Right lobe of liver (tissue), 6 donors: Measurements from ENCODE around the gene ARNT2. TPM values are rescaled to one million over a fixed set of nuclear protein-coding genes. Genes with fewer than 3 reads are reported as not detected.
"Not testable (repeated sequence)": the region's sequence is repeated elsewhere in the genome, so short reads cannot be mapped to it uniquely, and the experiment has no call there.

Experiments used
- ATAC-seq, 4 donors: fragments of 200-7000 bp; cut with Tn5 transposase; one replicate each; pipeline ENCODE4 v1.9.1; 2020; ENCODE audit warnings: mild to moderate bottlenecking in 4 of 4, moderate library complexity in 4 of 4
- DNase-seq, 3 donors: peaks; one replicate each; pipeline ENCODE4 v3.0.0-alpha.2; 2020
- H3K27ac ChIP-seq, 3 donors: fragments of 200-600 bp; one replicate each; pipeline ENCODE4 v1.8.0; 2022
- H3K27me3 ChIP-seq, 2 donors: fragments of 200-600 bp; one replicate each; pipeline ENCODE4 v1.8.0; 2022
- H3K36me3 ChIP-seq, 4 donors: fragments of 200-600 bp; sonication (generic) in 1 of 4; one replicate each; pipeline versions ENCODE4 v1.5.1 to v1.8.0; 2017 to 2022; ENCODE audit warnings: control low read depth in 1 of 4
- H3K4me1 ChIP-seq, 4 donors: fragments of 200-600 bp; sonication (generic) in 1 of 4; one replicate each; pipeline versions ENCODE4 v1.5.1 to v1.8.0; 2017 to 2022; ENCODE audit warnings: control low read depth in 1 of 4
- H3K4me3 ChIP-seq, 3 donors: fragments of 200-600 bp; one replicate each; pipeline ENCODE4 v1.8.0; 2022
- H3K9me3 ChIP-seq, 4 donors: fragments of 200-600 bp; sonication (generic) in 1 of 4; one replicate each; pipeline versions ENCODE4 v1.5.1 to v1.8.0; 2017 to 2022; ENCODE audit warnings: control low read depth in 1 of 4
- CTCF ChIP-seq, 4 donors: fragments of 200-600 bp in 3 of 4; fragments of 450-650 bp in 1 of 4; IDR thresholded peaks; one replicate each; pipeline versions ENCODE4 v1.5.1 to v1.8.0; 2016 to 2022; ENCODE audit warnings: antibody characterized with exemption in 4 of 4, mild to moderate bottlenecking in 2 of 4
- POLR2A ChIP-seq: fragments of 450-650 bp; IDR thresholded peaks from one replicate; pipeline ENCODE4 v1.6.1; 2017; ENCODE audit warnings: antibody characterized with exemption, mild to moderate bottlenecking
- WGBS: methylation state at CpG from one replicate; pipeline ENCODE4 v1.1.6; 2018; ENCODE audit warnings: low coverage, low lambda C conversion rate; ENCODE audit not compliant: insufficient coverage; ENCODE audit errors: missing lambda C conversion rate; 5-methylcytosine and 5-hydroxymethylcytosine counted together
- intact Hi-C, 2 donors: fragments of 100-400 bp; cut with DNase I; formaldehyde crosslinking; loops; one replicate each; pipeline versions ENCODE4 v1.11.2 to v1.14.1; 2022
- total RNA-seq, 6 experiments: library from RNA; depleted of rRNA in 2 of 6; stranded (reverse); fragments of >200 nt in 2 of 6; fragmentation: NEBNext Ultra II Directional in 3 of 6; extraction: Animal tissue kit (Norgen Biotek cat#: 25700) in 3 of 6; gene quantifications; one replicate each; pipeline versions ENCODE4 v1.1.0 to v1.2.4, GENCODE V29; 2016 to 2023
- donor health status: DM: no; HTN: yes; CAD: no.
- donor health status: DM: no; HTN: no; CAD: no.
- donor health status: DM: no; HTN: no; CAD: no.
- donor health status: DM: no; HTN: yes; CAD: no.
- donor health status: DM: no; HTN: yes; CAD: no.

ARNT2 gene
- total RNA-seq, 6 experiments from 2014 or later, result 0.12 to 1.3 (median 0.46) TPM

- H3K4me1 ChIP-seq, result no peaks in the 10 kb centered on the region
- intact Hi-C loops, result no loop called here
- TF ChIP-seq CTCF (IDR thresholded peaks at IDR 0.05) (no peak), POLR2A (no peak)
- no peak for DNase-seq
- no peaks in the 10 kb centered on the region for H3K36me3 ChIP-seq
- no peak overlapping the region for H3K4me3 ChIP-seq
- no peaks in the 10 kb centered on the region for H3K27me3 ChIP-seq
- H3K27ac ChIP-seq, result no peak overlapping the region
- no peaks in the 10 kb centered on the region for H3K9me3 ChIP-seq
- ATAC-seq, result no peak
- WGBS, result 76% methylated on average over 3 of the region's 3 CpGs
Observed at GRCh38 chr15:80382285-80382684, 21.9 kb upstream of the ARNT2 start.

DNA sequence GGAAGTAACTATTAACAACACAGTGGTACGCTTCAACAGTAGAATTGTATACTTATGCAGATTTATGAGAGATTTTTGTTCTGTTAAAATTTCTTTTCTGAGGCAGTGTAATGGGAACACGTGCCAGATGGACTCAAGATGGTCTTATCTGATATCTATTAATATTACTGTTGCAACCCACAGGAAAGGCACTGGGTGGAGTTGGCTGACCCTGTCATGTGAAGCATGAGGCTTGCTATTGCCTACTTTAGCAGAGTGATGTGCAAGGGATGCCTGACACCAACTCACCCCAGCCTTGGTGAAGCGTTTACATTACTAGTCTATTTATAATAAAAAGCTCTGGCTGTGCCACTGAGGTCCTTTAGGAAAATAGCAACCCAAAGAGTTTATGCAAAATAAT is 19.8 kb upstream of the ARNT2 start:
- Histone ChIP-seq H3K36me3 (no peaks in the 10 kb centered on the region), H3K4me3 (no peak overlapping the region), H3K9me3 (no peaks in the 10 kb centered on the region), H3K27ac (no peak overlapping the region), H3K27me3 (no peaks in the 10 kb centered on the region), H3K4me1 (no peaks in the 10 kb centered on the region)
- 59% methylated on average over 3 of the region's 3 CpGs for WGBS
- DNase-seq (no peak), ATAC-seq (no peak)
- TF ChIP-seq POLR2A (no peak), CTCF (IDR thresholded peaks at IDR 0.05) (no peak)
- intact Hi-C loops, result no loop called here

DNA sequence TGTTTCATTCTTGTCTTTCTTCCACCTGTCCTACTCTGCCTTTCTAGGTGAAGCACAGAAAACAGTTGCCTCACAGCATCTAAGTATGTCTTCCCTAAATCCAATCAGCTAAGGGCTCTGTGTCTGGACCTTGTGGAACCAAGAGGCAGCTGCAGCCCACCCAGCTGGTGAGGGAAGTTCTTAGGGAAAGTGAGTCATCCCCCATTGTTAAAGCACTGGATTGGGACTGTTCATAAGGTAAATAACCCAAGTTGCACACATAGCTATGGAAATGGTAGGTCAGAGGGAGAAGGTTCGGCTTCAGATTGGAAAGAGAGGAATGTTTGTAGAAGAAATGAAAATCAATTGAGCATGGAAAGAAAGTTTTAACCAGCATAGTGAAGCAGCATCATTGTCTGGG is 18.0 kb upstream of the ARNT2 start:
- Histone ChIP-seq H3K27ac (no peak overlapping the region), H3K27me3 (no peaks in the 10 kb centered on the region), H3K36me3 (no peaks in the 10 kb centered on the region), H3K4me3 (no peak overlapping the region), H3K4me1 (no peaks in the 10 kb centered on the region), H3K9me3 (no peaks in the 10 kb centered on the region)
- DNase-seq (no peak), ATAC-seq (no peak)
- WGBS, result 60% methylated on average over 1 of the region's 1 CpG
- no peak for TF ChIP-seq CTCF (IDR thresholded peaks at IDR 0.05)
- intact Hi-C loops, result no loop called here

DNA sequence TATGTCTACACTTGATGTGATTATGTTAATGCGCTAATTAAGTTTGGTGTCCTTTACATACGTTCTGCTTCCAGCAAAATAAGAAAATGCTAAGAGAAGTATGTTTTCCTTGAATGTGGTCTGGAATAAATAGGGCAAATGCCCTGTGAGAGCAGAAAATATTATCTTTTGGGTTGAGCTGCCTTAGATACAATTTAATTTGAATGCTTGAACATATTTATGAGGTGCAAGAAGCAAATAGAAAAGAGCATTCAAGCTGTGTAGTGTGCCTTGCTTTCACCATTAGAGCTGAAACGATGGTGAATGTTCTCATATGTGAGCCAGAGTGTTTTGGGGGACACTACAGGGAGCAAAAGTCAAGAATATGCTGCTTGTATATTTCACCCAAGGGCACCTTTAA is 15.9 kb upstream of the ARNT2 start:
- H3K36me3 ChIP-seq, result no peaks in the 10 kb centered on the region
- 34% methylated on average over 3 of the region's 3 CpGs for WGBS
- H3K4me3 ChIP-seq, result no peak overlapping the region
- H3K27ac ChIP-seq, result no peak overlapping the region
- no peaks in the 10 kb centered on the region for H3K4me1 ChIP-seq
- intact Hi-C loops, result no loop called here
- no peaks in the 10 kb centered on the region for H3K27me3 ChIP-seq
- DNase-seq (no peak), ATAC-seq (no peak)
- TF ChIP-seq POLR2A (no peak), CTCF (IDR thresholded peaks at IDR 0.05) (no peak)
- H3K9me3 ChIP-seq, result no peaks in the 10 kb centered on the region

GRCh38 chr15:80389370-80389769 is 14.8 kb upstream of the ARNT2 start:
- WGBS, result 82% methylated on average over 1 of the region's 1 CpG
- Histone ChIP-seq H3K4me3 (no peak overlapping the region), H3K27ac (no peak overlapping the region), H3K36me3 (no peaks in the 10 kb centered on the region), H3K9me3 (no peaks in the 10 kb centered on the region), H3K27me3 (no peaks in the 10 kb centered on the region), H3K4me1 (no peaks in the 10 kb centered on the region)
- no peak for TF ChIP-seq POLR2A
- no peak for TF ChIP-seq CTCF (IDR thresholded peaks at IDR 0.05)
- ATAC-seq (no peak), DNase-seq (no peak)
- intact Hi-C loops, result no loop called here

- WGBS, result 82% methylated on average over 1 of the region's 1 CpG
- H3K27me3 ChIP-seq, H3K4me1 ChIP-seq, ATAC-seq, H3K36me3 ChIP-seq, H3K9me3 ChIP-seq, intact Hi-C loops, H3K4me3 ChIP-seq, H3K27ac ChIP-seq, DNase-seq: not testable (repeated sequence)
Observed at GRCh38 chr15:80390942-80391341, 13.2 kb upstream of the ARNT2 start.
